SKM-1 (cell line): ENCODE data around the gene E2F2.

ENCODE experiments used
- DNase-seq: peaks from one replicate; lab custom pipeline; 2025; ENCODE audit not compliant: unreplicated experiment; lab: John Stamatoyannopoulos, UW

The E2F2 gene

GRCh38 chr1:23466423-23466989 lies 64.5 kb downstream of the E2F2 start:
- DNase-seq = no peak

- DNase-seq = no peak
Measured at GRCh38 chr1:23463286-23463685, 67.7 kb downstream of the E2F2 start.

GRCh38 chr1:23462766-23463165 lies 68.3 kb downstream of the E2F2 start:
- DNase-seq = no peak

GRCh38 chr1:23461050-23461449 lies 70.0 kb downstream of the E2F2 start:
- DNase-seq = no peak

GRCh38 chr1:23460519-23460918 lies 70.5 kb downstream of the E2F2 start:
- no peak for DNase-seq

DNA sequence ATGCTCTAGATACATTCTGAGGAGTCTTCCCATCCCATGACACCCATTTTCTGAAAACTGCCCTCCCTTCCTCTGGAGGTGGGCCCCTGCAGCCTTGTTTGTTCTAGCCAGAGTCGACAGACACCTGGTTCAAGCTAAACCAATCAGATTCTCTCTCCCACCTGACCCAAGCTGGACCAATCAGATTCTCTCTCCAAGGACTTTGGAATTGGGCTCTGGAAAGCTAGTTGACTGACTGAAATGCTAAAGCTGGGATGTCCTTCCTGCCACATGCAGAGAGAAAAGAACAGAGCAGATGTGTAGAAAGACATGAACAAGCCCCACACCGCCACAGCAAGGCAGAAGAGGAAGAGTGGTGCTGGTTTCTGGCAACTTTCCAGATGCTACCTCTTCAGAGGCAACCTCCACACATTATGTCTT lies 71.7 kb downstream of the E2F2 start:
- DNase-seq = no peak
